HEK293 (cell line): ENCODE data around the gene PLA2G1B.

ENCODE experiments used
- TCF7L2 ChIP-seq: IDR thresholded peaks from 2 replicates; pipeline ENCODE4 v1.6.1; 2011; ENCODE audit warnings: low read depth, mild to moderate bottlenecking, inconsistent platforms, low read length, moderate library complexity, borderline replicate concordance
- YY1 ChIP-seq: fragments of 450-650 bp; formaldehyde crosslinking; IDR thresholded peaks from 2 replicates; pipeline ENCODE4 v1.5.1; 2018; ENCODE audit warnings: missing biosample characterization, missing genetic modification characterization
- ZNF544 ChIP-seq: fragments of 450-650 bp; formaldehyde crosslinking; IDR thresholded peaks from 2 replicates; pipeline ENCODE4 v1.5.0; 2017; ENCODE audit warnings: missing biosample characterization, missing genetic modification characterization
- ZNF692 ChIP-seq: fragments of 450-650 bp; formaldehyde crosslinking; IDR thresholded peaks from 2 replicates; pipeline ENCODE4 v1.5.1; 2016; ENCODE audit warnings: missing biosample characterization, missing genetic modification characterization
- TF ChIP-seq, protein P1 (sequence below): fragments of 450-650 bp; formaldehyde crosslinking; IDR thresholded peaks from 2 replicates; pipeline ENCODE4 v1.5.1; 2016; ENCODE audit warnings: missing biosample characterization, missing genetic modification characterization
- TF ChIP-seq, protein P2 (sequence below): fragments of 450-650 bp; formaldehyde crosslinking; IDR thresholded peaks from 2 replicates; pipeline ENCODE4 v1.5.1; 2016; ENCODE audit warnings: missing biosample characterization, missing genetic modification characterization

- no peak for TF ChIP-seq ZNF544
- TF ChIP-seq, protein P1, sequence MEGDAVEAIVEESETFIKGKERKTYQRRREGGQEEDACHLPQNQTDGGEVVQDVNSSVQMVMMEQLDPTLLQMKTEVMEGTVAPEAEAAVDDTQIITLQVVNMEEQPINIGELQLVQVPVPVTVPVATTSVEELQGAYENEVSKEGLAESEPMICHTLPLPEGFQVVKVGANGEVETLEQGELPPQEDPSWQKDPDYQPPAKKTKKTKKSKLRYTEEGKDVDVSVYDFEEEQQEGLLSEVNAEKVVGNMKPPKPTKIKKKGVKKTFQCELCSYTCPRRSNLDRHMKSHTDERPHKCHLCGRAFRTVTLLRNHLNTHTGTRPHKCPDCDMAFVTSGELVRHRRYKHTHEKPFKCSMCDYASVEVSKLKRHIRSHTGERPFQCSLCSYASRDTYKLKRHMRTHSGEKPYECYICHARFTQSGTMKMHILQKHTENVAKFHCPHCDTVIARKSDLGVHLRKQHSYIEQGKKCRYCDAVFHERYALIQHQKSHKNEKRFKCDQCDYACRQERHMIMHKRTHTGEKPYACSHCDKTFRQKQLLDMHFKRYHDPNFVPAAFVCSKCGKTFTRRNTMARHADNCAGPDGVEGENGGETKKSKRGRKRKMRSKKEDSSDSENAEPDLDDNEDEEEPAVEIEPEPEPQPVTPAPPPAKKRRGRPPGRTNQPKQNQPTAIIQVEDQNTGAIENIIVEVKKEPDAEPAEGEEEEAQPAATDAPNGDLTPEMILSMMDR (tag by site-specific recombination) = no peak
- TF ChIP-seq, protein P2, sequence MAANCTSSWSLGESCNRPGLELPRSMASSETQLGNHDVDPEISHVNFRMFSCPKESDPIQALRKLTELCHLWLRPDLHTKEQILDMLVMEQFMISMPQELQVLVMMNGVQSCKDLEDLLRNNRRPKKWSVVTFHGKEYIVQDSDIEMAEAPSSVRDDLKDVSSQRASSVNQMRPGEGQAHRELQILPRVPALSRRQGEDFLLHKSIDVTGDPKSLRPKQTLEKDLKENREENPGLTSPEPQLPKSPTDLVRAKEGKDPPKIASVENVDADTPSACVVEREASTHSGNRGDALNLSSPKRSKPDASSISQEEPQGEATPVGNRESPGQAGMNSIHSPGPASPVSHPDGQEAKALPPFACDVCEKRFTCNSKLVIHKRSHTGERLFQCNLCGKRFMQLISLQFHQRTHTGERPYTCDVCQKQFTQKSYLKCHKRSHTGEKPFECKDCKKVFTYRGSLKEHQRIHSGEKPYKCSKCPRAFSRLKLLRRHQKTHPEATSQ (tag by site-specific recombination) = no peak
- no peak for TF ChIP-seq ZNF692 (tag by site-specific recombination)
- TF ChIP-seq YY1 = no peak
- no peak for TF ChIP-seq TCF7L2
These were observed 19.1 kb upstream of the PLA2G1B start for GRCh38 chr12:120346681-120347080.
